ENCODE data around the gene CCDC116.
"Not testable (repeated sequence)": the region's sequence is repeated elsewhere in the genome, so short reads cannot be mapped to it uniquely, and the experiment has no call there.

Gene CCDC116

DNA sequence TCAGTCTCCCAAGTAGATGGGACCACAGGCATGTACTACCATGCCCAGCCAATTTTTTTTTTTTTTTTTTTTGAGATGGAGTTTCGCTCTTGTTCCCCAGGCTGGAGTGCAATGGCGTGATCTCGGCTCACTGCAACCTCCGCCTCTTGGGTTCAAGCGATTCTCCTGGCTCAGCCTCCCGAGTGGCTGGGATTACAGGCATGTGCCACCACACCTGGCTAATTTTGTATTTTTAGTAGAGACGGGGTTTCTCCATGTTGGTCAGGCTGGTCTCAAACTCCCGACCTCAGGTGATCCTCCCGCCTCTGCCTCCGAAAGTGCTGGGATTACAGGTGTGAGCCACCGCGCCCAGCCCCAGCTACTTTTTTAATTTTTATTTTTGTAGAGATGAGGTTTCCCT is 46.3 kb downstream of the CCDC116 start:
- not testable (repeated sequence) for DNase-seq (ENCODE audit: low read depth in 2 of 3, low spot score in 1 of 3)

DNA sequence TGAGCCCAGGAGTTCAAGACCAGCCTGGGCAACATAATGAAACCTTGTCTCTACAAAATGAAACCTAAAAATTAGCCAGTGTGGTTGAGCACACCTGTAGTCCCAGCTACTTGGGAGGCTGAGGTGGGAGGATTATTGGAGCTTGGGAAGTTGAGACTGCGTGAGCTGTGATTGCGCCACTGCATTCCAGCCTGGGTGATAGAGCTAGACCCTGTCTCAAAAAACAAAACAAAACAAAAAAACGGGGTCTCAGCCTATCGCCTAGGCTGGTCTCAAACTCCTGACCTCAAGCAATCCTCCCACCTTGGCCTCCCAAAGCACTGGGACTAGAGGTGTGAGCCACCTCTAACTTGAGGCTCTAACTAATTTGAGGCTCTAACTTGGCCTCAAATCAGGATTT is 46.8 kb downstream of the CCDC116 start:
- DNase-seq (ENCODE audit: low read depth in 2 of 3, low spot score in 1 of 3): no peak

DNA sequence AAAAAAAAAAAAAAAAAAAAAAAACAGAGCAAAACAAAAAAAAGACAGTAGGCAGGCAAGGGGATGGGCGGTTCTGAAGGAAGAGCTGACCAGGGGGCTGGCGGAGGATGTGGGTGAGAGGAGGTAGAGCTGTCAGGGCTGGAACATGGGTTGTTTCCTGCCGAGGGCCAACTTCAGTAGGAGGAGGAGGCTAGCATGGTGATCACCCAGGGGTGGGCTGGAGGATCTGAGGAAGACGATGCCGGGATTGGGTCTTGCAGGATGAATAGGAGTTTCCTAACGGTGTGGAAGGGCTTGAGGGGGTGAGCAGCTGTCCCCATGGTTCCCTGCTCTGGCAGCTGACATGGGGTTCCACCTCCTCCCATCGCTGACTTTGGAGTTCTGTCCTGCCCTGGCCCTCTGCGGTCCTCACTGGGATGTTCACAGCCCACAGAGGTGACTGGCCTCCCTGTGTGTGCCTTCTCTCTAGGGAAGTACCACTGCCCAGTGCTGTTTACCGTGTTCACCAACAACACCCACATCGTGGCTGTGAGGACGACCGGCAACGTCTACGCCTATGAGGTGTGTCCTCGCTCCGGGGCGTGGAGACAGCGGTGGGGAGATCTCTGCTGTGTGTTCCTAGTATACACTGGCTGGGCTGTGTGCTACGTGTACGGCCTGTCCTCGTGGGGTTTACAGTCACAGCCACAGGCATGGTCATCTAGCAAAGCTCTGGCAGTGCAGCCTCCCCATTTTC is 48.4 kb downstream of the CCDC116 start:
- DNase-seq (ENCODE audit: low read depth in 2 of 3, low spot score in 1 of 3): no peak

DNA sequence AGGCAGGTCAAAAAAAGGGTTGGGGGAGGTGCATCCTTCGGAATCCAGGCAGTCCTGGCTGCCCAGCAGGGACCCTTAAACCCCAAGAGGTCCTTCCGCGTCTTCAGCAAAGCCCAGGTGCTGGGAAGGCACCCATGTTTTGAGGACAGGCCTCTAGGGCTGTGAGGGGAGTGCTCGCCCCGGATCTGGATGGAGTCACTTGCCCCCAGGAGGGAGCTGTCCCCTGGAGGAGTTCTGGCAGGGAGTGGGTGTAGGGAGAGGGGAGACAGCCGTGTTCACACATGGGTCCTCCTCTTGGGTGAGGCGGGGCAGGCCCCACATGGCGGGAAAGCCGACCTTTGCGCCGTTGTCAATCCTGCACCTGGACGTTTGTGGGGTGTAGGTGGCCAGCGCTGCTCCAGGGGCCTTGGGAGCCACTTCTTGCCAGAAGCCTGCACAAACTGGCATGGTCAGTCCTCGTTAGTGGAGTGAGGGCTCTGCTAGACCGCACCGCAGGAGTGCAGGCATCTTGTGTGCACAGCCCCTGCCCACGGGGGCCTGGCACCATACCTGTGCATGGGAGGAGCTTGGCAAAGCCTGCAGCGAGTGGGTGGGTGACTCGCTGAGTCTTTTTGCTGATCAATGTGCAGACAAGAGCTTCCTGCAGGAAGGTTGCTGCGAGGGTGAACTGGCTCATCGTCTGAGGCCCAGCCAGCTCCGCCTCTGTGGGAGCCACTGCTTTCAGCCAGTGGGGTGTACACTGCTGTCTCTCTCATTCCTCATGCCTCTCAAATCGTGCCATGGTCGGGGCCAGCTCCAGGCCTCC is 49.2 kb downstream of the CCDC116 start:
- DNase-seq (ENCODE audit: low read depth in 2 of 3, low spot score in 1 of 3): no peak

DNA sequence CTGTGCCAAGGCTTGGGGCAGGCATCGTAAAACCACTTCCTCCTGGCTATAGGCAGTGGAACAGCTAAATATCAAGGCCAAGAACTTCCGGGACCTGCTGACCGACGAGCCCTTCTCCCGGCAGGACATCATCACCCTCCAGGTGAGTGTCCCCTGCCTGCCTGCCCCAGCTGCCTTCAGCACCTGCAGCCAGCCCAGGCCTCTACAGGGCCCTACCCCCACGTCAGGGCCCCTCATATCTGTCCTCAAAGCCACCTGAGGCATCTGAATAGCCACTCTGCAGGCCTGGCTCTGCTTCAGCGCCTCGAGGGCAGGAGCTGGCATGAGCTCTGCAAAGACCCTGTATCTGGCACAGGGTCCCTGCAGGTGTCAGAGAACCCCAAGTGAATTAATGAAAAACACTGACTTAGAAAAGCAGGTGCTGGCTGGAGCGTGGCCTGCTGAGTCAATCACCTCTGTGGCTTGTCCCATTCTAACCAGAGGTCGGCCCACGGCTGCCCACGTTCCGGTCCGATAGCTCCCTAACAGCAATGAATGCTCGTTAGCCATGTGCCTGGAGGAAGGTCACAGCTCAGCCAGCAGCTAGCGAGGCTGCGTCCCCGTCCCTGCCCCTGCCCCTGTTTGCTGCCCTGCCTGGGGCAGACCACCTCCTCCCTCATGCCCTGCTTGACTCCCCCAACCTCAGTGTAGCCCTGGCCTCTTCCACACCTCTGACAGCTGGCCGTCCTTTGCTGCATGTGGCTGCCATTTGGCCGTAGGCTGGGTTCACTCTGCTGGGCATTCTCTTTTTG is 50.0 kb downstream of the CCDC116 start:
- DNase-seq (ENCODE audit: low read depth in 2 of 3, low spot score in 1 of 3): no peak

DNA sequence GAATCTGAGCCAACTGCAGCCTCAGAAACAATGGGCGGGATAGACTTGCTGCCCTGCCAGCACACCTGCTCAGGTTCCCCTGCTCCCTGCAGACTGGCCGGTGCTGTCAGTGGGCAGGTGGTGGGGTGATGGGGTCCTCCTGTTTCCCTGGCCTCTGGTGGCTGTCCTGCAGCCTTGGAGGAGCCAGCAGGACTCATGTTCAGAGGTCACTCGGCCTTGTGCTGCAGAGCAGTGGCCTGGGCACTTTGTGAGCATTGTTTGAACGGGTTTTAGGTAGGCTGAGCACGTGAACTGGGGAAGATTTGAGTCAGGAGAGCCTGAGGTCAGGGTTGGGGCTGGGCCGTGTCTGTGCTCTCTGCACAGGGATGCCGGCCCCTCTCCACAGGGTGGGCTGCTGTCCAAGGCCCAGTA is 50.8 kb downstream of the CCDC116 start:
- no peak for DNase-seq (ENCODE audit: low read depth in 2 of 3, low spot score in 1 of 3)

DNA sequence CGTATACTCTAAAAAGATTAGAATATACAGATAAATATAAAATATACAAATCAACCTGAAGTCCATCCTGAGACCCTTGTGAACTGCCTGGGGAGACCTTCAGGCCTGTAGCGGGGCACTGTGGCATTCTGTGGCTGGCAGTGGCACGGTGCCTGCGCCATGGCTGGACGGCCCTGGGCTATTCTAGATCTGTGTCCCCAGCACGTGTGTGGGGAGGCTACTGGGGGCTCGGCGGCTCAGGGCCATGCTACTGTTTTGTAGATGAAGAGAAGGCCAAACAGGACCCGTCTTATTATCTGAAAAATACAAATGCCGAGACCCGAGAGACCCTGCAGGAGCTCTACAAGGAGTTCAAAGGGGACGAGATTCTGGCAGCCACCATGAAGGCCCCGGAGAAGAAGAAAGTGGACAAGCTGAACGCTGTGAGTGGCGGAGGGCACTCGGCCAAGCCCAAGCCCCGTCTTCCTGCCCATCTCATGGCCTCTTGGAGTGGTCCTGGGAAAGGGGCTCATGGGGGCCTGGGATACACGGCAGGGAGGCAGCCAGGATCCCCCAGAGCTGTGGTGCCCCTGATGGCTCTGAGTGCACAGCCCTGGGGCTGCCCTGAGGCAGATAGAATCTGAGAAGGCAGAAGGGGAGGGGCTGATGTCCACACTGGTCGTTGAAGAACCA is 52.1 kb downstream of the CCDC116 start:
- DNase-seq (ENCODE audit: low read depth in 2 of 3, low spot score in 1 of 3): no peak

DNA sequence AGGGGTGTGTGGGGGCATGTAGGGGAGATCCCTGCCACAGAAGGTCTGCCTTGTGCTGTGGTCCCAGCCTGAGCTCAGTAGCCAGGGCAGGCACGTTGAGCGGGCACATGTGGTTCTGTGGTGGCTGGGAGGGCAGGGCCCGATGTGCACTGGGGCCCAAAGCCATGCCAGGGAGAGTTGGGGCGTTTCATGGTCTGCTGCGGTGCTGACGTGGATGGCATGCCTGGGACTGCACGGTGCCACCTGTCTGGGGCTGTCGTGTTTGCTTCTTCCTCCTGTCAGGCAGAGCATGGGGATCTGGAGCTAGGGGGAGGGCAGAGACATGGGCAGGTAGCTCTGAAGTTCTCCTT is 52.6 kb downstream of the CCDC116 start:
- no peak for DNase-seq (ENCODE audit: low read depth in 2 of 3, low spot score in 1 of 3)

DNA sequence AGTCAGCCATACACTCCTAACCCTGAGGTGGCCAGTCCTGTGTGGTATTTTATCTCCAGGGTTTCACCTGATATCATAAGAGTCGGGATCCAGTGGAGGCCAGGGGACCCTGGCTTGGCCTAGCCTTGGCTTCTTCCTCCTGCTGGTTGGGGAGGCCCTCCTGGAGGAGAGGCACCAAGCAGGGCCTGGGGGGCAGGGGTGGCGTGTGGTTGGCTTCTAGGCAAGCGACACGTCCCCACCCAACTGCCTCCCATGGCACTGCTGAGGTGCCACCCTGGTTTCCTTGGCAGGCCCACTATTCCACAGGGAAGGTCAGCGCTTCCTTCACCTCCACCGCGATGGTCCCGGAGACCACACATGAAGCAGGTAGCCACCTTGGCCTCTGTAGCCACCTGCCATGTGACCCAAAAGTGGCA is 53.6 kb downstream of the CCDC116 start:
- no peak for DNase-seq (ENCODE audit: low read depth in 2 of 3, low spot score in 1 of 3)

Data from stimulated activated CD4-positive, alpha-beta T cell treated with anti-CD3 and anti-CD28 coated beads, Interleukin-12 subunit alpha, Interleukin-12 subunit beta, amount 100 ng/mL, for 48 hours (primary cell).